ENCODE data around the gene CRYBB2. TPM values are rescaled to one million over a fixed set of nuclear protein-coding genes. Genes with fewer than 3 reads are reported as not detected.

Gene CRYBB2
- total RNA-seq, 4 donors from 2014 or later: not detected

DNA sequence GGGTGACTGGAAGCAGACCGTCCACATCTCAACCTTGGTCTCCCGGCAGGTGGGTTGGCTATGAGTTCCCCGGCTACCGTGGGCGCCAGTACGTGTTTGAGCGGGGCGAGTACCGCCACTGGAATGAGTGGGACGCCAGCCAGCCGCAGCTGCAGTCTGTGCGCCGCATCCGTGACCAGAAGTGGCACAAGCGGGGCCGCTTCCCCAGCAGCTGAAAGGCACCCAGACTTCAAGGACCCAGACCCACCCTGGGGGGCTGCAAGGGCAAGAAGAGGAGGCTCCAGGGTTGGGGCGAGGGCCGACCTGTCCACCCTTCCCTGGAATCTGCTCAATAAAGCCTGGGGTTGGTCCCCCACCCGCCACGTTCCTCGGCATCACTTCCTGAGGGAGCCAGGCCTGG, 12.4 kb upstream of the CRYBB2 start:
- TF ChIP-seq, protein P1, sequence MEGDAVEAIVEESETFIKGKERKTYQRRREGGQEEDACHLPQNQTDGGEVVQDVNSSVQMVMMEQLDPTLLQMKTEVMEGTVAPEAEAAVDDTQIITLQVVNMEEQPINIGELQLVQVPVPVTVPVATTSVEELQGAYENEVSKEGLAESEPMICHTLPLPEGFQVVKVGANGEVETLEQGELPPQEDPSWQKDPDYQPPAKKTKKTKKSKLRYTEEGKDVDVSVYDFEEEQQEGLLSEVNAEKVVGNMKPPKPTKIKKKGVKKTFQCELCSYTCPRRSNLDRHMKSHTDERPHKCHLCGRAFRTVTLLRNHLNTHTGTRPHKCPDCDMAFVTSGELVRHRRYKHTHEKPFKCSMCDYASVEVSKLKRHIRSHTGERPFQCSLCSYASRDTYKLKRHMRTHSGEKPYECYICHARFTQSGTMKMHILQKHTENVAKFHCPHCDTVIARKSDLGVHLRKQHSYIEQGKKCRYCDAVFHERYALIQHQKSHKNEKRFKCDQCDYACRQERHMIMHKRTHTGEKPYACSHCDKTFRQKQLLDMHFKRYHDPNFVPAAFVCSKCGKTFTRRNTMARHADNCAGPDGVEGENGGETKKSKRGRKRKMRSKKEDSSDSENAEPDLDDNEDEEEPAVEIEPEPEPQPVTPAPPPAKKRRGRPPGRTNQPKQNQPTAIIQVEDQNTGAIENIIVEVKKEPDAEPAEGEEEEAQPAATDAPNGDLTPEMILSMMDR (IDR thresholded peaks at IDR 0.05): no peak
- ATAC-seq (ENCODE audit: low FRiP score) (no peak), DNase-seq (ENCODE audit: low spot score) (no peak)

DNA sequence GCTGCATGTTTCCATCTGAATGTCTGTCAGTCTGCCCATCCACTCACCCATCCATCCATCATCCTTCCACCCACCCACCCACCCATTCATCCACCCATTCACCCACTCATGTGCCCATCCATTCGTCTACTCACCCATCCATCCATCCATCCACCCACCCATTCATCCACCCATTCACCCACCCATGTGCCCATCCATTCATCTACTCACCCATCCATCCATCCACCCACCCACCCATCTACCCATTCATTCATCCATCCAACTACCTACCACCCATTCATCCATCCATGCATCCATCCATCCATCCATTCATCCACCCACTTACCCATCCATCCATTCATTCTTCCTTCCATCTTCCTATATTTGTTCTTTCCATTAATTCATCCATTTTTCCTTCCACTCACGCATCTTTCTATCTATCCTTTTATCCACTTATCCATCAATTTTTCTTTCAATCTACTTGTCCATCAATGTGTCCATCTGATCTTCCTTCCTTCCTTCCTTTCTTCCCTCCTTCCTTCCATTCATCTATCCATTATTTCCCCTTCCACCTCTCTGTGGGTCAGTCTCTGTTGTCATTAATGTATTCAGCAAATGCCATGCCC, 11.8 kb upstream of the CRYBB2 start:
- no peak for DNase-seq (ENCODE audit: low spot score)
- no peak for ATAC-seq (ENCODE audit: low FRiP score)
- TF ChIP-seq, protein P1 (IDR thresholded peaks at IDR 0.05): no peak

DNA sequence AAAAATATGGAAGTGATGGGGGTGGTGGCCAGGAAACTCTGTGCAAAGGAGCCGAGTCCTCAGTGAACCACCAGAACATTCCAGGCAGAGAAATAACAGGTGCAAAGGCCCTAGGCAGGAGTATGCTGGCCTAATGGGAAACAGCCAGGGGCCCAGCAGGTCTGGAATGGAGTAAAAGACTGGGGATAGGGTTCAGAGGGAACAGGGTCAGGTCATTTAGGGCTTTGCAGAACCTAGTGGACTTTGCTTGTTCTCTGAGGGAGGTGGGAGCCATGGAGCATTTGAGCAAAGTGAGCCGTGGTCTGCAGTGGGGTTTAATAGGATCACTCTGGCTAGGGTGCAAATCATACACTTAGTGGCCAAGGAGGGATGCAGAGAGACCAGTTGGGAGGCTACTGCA, 11.1 kb upstream of the CRYBB2 start:
- TF ChIP-seq, protein P1 (IDR thresholded peaks at IDR 0.05): no peak
- ATAC-seq (ENCODE audit: low FRiP score) (no peak), DNase-seq (ENCODE audit: low spot score) (no peak)

DNA sequence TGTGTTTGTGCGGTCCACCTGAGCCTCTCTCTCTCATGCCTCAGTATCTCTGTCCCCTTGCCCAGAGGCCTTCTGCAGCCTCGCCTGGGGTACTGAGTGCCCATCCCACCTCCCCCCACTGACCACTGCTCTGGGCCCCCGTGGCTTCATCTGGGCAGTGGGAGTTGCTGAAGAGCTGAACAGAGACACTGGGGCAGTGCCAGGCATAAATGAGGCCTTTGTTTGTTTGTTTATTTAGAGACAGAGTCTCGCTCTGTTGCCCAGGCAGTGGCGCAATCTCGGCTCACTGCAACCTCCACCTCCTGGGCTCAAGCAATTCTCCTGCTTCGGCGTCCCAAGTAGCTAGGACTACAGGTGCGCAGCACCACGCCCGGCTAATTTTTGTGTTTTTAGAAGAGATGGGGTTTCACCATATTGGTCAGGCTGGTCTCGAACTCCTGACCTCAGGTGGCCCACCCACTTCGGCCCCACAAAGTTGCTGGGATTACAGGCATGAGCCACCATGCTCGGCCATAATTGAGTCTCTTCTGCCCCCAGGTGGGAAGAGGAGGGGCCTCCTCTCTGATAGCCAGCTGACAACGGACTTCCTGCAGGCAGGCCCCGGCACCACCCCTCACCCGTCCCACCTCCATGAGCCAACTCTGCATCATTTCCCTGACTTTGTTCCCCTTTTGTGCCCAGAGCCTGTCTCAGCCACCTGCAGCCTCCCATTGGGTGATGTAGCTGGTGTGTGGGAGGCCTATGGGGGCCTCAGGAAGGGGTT, 10.5 kb upstream of the CRYBB2 start:
- ATAC-seq (ENCODE audit: low FRiP score): no peak
- TF ChIP-seq, protein P1 (IDR thresholded peaks at IDR 0.05): no peak
- no peak for DNase-seq (ENCODE audit: low spot score)

DNA sequence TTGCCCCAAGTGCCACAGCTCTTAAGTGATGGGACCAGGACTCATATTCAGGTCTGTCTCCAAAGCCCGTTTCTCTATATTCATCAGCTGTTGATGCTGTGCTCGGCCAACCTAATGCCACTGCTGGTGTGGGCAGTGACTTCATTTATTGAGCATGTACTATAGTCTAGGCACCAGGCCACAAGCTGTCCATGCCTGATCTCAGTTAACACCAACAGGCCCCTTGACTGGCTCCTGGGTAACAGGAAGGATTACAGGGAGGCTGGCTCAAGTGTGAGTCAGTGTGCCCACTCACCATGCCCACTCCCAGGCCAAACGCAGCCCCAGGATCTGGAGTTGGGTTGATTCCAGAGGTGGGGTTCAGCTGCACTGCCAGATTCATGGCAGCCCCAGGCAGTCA, 8.6 kb upstream of the CRYBB2 start:
- DNase-seq (ENCODE audit: low spot score): no peak
- TF ChIP-seq, protein P1 (IDR thresholded peaks at IDR 0.05): no peak
- no peak for ATAC-seq (ENCODE audit: low FRiP score)

DNA sequence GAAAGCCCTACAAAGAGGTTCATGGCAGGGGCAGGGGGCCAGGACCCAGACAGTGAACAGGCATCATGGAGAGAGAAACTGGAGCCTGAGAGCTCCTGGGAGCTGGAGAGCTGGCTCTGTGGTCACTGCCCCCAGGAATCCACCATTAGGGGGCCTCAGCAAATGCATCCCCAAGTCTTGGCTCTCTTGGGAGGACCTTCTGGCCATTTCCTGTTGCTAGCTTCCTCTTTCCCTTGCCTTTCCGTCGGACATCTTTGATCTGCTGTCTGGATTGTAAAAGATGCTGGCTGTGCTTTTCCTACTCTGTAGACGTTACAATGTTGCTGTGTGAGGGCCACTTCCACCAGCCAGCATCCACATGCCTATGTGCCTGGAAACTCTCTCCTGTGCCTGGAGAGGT, 7.1 kb upstream of the CRYBB2 start:
- TF ChIP-seq, protein P1 (IDR thresholded peaks at IDR 0.05): no peak
- no peak for DNase-seq (ENCODE audit: low spot score)
- ATAC-seq (ENCODE audit: low FRiP score): no peak

DNA sequence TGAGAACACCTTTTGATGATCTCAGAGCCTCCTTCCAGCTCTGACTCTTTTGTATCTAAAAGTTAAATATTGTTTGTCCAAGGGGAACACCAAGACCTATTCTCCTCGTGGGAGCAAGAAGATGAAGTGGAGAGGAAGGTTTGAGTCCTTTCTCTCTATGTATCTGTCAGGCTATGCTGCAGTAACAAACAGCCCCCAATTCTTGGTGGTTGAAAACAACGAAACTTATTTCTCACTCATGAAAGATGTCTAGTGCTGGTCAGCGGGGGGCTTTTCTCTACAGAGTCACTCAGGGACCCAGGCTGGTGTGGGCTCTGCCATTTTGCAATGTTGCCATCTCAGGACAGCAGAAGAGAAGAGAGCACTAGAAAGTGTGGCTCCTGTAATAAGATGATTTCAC, 6.2 kb upstream of the CRYBB2 start:
- ATAC-seq (ENCODE audit: low FRiP score) (no peak), DNase-seq (ENCODE audit: low spot score) (no peak)
- TF ChIP-seq, protein P1 (IDR thresholded peaks at IDR 0.05): no peak

All from omental fat pad (tissue), 4 donors.